GM06990 (cell line): ENCODE data around the gene APPBP2.
A peak's percentile ranks its signal among the peaks of the same experiment; 100 is the strongest.

ENCODE experiments used
- DNase-seq: peaks from one replicate; pipeline ENCODE4 v3.0.0-alpha.2; 2011; ENCODE audit not compliant: insufficient read length; ENCODE audit errors: extremely low read depth
- H3K27me3 ChIP-seq: replicated peaks from 2 replicates; pipeline ENCODE4 v1.6.0; 2011; ENCODE audit warnings: low read length; ENCODE audit not compliant: control insufficient read depth, insufficient read depth
- H3K36me3 ChIP-seq: 2 replicates; pipeline ENCODE4 v1.5.1; 2011; ENCODE audit warnings: low read length; ENCODE audit not compliant: control insufficient read depth, insufficient read depth
- H3K4me3 ChIP-seq: replicated peaks from 2 replicates; pipeline ENCODE4 v1.5.1; 2011; ENCODE audit warnings: low read depth, mild to moderate bottlenecking, control low read depth, low read length
- TF ChIP-seq, protein P1 (sequence below): IDR thresholded peaks from 2 replicates; pipeline ENCODE4 v1.5.1; 2011; ENCODE audit warnings: low read length, control low read depth, mild to moderate bottlenecking, inconsistent platforms; ENCODE audit not compliant: insufficient read depth, poor library complexity, severe bottlenecking

APPBP2 gene, protein sequence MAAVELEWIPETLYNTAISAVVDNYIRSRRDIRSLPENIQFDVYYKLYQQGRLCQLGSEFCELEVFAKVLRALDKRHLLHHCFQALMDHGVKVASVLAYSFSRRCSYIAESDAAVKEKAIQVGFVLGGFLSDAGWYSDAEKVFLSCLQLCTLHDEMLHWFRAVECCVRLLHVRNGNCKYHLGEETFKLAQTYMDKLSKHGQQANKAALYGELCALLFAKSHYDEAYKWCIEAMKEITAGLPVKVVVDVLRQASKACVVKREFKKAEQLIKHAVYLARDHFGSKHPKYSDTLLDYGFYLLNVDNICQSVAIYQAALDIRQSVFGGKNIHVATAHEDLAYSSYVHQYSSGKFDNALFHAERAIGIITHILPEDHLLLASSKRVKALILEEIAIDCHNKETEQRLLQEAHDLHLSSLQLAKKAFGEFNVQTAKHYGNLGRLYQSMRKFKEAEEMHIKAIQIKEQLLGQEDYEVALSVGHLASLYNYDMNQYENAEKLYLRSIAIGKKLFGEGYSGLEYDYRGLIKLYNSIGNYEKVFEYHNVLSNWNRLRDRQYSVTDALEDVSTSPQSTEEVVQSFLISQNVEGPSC

DNA sequence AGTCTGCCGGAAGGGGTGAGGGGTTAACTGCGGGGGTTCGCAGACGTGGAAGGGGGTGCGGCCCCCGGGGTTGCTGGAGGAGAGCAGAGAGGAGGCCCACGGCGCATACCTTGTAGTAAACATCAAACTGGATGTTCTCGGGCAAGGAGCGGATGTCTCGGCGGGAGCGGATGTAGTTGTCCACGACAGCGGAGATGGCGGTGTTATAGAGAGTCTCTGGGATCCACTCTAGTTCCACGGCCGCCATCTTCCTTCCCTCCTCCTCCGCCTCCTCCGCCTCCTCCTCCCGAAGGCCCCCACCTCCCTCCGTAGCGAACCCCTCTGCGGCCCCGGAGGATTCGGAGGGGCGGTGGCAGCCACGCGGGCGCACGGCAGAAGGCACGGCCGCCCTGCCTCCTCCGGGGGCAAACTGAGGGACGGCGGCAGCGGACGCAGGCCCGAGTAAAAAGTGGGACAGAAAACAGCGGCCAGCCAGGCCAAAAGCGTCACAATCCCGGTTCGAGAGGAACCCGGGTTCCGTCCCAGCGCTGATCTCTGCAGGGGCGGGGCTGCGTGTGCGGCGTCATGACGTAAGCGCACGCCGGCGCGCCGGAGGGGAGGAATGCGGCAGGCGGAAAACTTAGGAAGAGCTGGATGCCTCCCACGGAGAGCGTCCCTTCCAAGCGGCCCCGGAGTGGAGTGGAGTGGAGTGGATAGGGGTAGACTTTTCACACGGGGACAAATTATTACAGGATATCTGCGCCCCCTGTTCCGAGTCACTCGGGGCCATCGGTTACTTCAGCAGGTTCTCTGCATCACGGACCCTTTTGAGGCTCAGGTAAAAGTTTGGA lies at the start of gene APPBP2:
TSS of gene APPBP2 (minus strand) at position 558 of the 830 bp plus-strand sequence. CDS start at position 247, 311 bp downstream.
- TF ChIP-seq, protein P1, sequence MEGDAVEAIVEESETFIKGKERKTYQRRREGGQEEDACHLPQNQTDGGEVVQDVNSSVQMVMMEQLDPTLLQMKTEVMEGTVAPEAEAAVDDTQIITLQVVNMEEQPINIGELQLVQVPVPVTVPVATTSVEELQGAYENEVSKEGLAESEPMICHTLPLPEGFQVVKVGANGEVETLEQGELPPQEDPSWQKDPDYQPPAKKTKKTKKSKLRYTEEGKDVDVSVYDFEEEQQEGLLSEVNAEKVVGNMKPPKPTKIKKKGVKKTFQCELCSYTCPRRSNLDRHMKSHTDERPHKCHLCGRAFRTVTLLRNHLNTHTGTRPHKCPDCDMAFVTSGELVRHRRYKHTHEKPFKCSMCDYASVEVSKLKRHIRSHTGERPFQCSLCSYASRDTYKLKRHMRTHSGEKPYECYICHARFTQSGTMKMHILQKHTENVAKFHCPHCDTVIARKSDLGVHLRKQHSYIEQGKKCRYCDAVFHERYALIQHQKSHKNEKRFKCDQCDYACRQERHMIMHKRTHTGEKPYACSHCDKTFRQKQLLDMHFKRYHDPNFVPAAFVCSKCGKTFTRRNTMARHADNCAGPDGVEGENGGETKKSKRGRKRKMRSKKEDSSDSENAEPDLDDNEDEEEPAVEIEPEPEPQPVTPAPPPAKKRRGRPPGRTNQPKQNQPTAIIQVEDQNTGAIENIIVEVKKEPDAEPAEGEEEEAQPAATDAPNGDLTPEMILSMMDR, result no peak
- peak; percentile 86 for DNase-seq
- H3K36me3 ChIP-seq, result no peaks in the 10 kb centered on the region; the same call in 1 of the 2 replicates
- H3K4me3 ChIP-seq, result peak within 1 kb of the TSS; percentile 75
- H3K27me3 ChIP-seq, result no peaks in the 10 kb centered on the region

- Histone ChIP-seq H3K36me3 (no peaks in the 10 kb centered on the region), H3K4me3 (no peak overlapping the region), H3K27me3 (no peaks in the 10 kb centered on the region)
- DNase-seq, result no peak
- TF ChIP-seq, protein P1, result no peak
These were observed 47.4 kb upstream of the APPBP2 start for GRCh38 chr17:60573236-60574051.

GRCh38 chr17:60565233-60565632 lies 39.2 kb upstream of the APPBP2 start:
- no peak overlapping the region for H3K4me3 ChIP-seq
- H3K36me3 ChIP-seq, result no peaks in the 10 kb centered on the region
- no peaks in the 10 kb centered on the region for H3K27me3 ChIP-seq
- DNase-seq, result no peak
- TF ChIP-seq, protein P1, result no peak

DNA sequence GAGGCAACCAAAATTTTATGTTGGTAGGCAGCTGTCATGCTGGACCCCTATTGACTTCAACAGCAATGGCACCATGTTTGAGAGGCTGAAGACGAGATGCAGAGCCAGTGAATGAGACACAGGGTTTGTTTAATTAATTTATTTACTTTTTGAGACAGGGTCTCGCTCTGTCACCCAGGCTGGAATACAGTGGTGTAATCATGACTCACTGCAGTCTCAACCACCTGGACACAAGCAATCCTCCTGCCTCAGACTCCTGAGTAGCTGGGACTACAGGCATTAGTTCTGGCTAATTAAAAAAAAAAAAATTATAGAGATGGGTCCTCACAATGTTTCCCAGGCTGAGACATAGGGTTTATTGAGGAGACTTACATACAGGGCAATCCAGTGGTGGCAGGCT lies 37.7 kb upstream of the APPBP2 start:
- no peak overlapping the region for H3K4me3 ChIP-seq
- no peak for DNase-seq

More for the DNA sequence above, 37.7 kb upstream of the APPBP2 start:
- no peaks in the 10 kb centered on the region for H3K36me3 ChIP-seq
- TF ChIP-seq, protein P1, result no peak
- H3K27me3 ChIP-seq, result no peaks in the 10 kb centered on the region
